Measurements from ENCODE around the gene LRRC36. TPM values are rescaled to one million over a fixed set of nuclear protein-coding genes. Genes with fewer than 3 reads are reported as not detected.
A peak's percentile ranks its signal among the peaks of the same experiment; 100 is the strongest.

LRRC36 gene
- total and polyA plus RNA-seq, 2 of the 8 experiments (the other 6 are each of a cell fraction or from before 2014, with no cell fraction given): 0.15 TPM; not detected in 1

DNA sequence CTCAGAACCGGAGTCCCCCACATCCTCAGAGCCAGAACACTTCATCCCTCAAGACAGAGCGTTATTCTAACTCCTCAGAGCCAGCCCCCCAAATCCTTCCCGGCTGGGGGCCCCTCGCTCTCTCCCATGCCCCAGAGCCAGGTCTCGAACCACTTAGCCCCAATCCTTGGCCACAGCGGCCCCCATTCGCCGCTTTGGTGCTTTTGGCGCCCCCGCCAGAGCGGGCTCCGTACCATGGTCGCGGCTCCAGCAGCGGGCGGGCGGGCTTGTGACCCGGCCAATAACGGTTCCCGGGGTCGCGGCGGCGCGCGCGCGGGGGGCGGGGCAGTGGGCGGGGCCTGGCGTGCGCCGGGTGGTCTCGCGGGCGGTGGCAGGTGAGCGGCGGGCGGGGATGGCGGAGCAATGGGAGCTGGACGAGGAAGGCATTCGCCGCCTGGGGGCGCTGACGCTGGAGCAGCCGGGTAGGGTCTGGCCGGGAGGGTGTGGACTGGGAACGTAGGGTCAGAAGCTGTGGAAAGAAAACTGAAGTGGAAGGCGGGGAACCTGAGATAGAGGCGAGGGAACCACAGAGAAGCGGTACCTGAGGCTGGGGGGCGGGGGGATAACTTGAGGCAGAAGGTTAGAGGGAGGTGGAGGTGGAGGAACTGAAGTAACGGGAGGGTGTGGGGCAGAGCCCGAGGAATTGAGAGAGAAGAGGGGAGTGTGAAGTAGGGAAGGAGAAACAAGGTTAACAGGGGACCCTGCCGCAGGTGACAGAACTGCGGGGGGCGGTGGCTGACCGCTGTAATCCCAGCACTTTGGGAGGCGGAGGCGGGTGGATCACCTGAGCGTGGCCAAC lies at the start of gene LRRC36, which contains the start of gene KCTD19 (continued):
- TF ChIP-seq ASH2L (IDR thresholded peaks at IDR 0.05; ENCODE audit: low read length) (no peak), JUND (IDR thresholded peaks at IDR 0.05; ENCODE audit: low read length) (0 out of 2 replicates have a peak, but pooled peaks have one; percentile 32), CTCF (IDR thresholded peaks at IDR 0.05; ENCODE audit: control extremely low read depth in 1 of 3, insufficient read depth in 1 of 3, low read depth in 1 of 3, low read length in 3 of 3) (peak; percentile 75 to 90 (median 78)), TEAD4 (IDR thresholded peaks at IDR 0.05; ENCODE audit: low read depth, low read length) (no peak), EZH2 (IDR thresholded peaks at IDR 0.05; ENCODE audit: low read depth, low read length, severe bottlenecking) (peak; percentile 22), RBBP5 (IDR thresholded peaks at IDR 0.05; ENCODE audit: borderline replicate concordance, low read depth, low read length) (no peak), ATF2 (IDR thresholded peaks at IDR 0.05; ENCODE audit: low read length) (no peak), KDM1A (IDR thresholded peaks at IDR 0.05; ENCODE audit: borderline replicate concordance, low read length) (peak; percentile 47; the same call in 1 of the 2 replicates), HDAC2 (IDR thresholded peaks at IDR 0.05; ENCODE audit: borderline replicate concordance in 1 of 2, low read depth in 2 of 2, low read length in 2 of 2) (no peak), CBX5 (IDR thresholded peaks at IDR 0.05; ENCODE audit: low read depth, low read length) (no peak), SUZ12 (IDR thresholded peaks at IDR 0.05; ENCODE audit: low read length) (no peak), NANOG (IDR thresholded peaks at IDR 0.05; ENCODE audit: insufficient read depth, low read depth, low read length, poor library complexity, severe bottlenecking) (no peak), CTBP2 (IDR thresholded peaks at IDR 0.05; ENCODE audit: borderline replicate concordance, insufficient read depth, insufficient read length, low read length) (no peak)
- TF ChIP-seq, protein P1, sequence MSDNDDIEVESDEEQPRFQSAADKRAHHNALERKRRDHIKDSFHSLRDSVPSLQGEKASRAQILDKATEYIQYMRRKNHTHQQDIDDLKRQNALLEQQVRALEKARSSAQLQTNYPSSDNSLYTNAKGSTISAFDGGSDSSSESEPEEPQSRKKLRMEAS (IDR thresholded peaks at IDR 0.05): peak; percentile 23; the same call in 1 of the 2 replicates
- TF ChIP-seq, protein P2, sequence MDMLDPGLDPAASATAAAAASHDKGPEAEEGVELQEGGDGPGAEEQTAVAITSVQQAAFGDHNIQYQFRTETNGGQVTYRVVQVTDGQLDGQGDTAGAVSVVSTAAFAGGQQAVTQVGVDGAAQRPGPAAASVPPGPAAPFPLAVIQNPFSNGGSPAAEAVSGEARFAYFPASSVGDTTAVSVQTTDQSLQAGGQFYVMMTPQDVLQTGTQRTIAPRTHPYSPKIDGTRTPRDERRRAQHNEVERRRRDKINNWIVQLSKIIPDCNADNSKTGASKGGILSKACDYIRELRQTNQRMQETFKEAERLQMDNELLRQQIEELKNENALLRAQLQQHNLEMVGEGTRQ (IDR thresholded peaks at IDR 0.05; ENCODE audit: low read length): no peak
